Ovary (tissue), 3 donors: Measurements from ENCODE around the gene PTPDC1.

Source experiments
- EP300 ChIP-seq: sonication (generic); formaldehyde crosslinking; IDR thresholded peaks from one replicate; pipeline ENCODE4 v1.6.1; 2017; ENCODE audit warnings: antibody characterized with exemption
- POLR2A ChIP-seq: fragments of 450-650 bp; IDR thresholded peaks from one replicate; pipeline ENCODE4 v1.6.1; 2017; ENCODE audit warnings: antibody characterized with exemption, mild to moderate bottlenecking, moderate library complexity
- TF ChIP-seq, protein P1 (sequence below), 3 donors: fragments of 450-650 bp in 2 of 3; fragments of 200-600 bp in 1 of 3; IDR thresholded peaks; one replicate each; pipeline versions ENCODE4 v1.5.1 to v1.8.0; 2016 to 2022; ENCODE audit warnings: antibody characterized with exemption in 3 of 3, mild to moderate bottlenecking in 1 of 3
- donor health status: DM: no; HTN: no; CAD: no.

DNA sequence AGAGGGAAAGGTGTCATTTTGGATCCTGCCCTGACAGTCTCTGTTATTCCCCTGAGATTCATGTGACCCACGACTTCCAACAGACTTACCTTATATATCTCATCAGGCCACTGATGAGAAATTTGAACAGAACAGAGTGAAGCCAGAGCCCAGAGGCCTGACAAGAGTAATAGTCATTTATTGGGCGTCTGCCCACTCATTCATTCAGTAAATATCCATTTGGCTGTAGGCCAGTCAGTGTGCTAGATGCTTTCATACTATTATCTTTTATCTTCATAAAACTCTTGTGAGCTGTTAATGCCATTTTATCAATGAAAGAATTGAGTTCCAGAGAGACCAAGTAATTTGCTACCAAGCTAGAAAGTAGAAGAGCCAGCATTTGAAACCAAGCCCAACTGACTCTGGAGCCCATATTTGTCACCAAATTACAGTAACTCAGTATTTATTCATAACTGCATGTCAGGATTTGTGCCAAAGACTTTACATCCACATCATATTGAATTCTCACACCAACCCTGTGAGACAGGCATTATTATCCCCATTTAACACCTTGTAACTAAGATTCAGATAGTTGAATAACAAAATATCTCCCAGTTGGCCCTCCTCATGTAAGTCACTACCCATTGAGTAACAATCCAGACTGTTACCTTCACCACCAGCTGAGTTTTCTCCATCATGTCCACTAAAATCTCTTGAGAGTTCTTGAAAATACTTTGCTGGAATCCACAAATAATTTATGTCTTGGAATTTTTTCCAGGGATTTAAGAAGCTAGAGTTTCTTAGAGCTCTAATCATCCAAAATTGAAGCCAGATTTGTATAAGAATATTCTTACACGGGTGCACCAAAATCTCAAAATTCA lies 2.5 kb downstream of the PTPDC1 start:
- TF ChIP-seq, protein P1, sequence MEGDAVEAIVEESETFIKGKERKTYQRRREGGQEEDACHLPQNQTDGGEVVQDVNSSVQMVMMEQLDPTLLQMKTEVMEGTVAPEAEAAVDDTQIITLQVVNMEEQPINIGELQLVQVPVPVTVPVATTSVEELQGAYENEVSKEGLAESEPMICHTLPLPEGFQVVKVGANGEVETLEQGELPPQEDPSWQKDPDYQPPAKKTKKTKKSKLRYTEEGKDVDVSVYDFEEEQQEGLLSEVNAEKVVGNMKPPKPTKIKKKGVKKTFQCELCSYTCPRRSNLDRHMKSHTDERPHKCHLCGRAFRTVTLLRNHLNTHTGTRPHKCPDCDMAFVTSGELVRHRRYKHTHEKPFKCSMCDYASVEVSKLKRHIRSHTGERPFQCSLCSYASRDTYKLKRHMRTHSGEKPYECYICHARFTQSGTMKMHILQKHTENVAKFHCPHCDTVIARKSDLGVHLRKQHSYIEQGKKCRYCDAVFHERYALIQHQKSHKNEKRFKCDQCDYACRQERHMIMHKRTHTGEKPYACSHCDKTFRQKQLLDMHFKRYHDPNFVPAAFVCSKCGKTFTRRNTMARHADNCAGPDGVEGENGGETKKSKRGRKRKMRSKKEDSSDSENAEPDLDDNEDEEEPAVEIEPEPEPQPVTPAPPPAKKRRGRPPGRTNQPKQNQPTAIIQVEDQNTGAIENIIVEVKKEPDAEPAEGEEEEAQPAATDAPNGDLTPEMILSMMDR (IDR thresholded peaks at IDR 0.05), result no peak
- TF ChIP-seq POLR2A, result no peak
- no peak for TF ChIP-seq EP300
